ENCODE measurements around the gene SULT4A1.
"Not testable (repeated sequence)": the region's sequence is repeated elsewhere in the genome, so short reads cannot be mapped to it uniquely, and the experiment has no call there.

The SULT4A1 gene, protein sequence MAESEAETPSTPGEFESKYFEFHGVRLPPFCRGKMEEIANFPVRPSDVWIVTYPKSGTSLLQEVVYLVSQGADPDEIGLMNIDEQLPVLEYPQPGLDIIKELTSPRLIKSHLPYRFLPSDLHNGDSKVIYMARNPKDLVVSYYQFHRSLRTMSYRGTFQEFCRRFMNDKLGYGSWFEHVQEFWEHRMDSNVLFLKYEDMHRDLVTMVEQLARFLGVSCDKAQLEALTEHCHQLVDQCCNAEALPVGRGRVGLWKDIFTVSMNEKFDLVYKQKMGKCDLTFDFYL

DNA sequence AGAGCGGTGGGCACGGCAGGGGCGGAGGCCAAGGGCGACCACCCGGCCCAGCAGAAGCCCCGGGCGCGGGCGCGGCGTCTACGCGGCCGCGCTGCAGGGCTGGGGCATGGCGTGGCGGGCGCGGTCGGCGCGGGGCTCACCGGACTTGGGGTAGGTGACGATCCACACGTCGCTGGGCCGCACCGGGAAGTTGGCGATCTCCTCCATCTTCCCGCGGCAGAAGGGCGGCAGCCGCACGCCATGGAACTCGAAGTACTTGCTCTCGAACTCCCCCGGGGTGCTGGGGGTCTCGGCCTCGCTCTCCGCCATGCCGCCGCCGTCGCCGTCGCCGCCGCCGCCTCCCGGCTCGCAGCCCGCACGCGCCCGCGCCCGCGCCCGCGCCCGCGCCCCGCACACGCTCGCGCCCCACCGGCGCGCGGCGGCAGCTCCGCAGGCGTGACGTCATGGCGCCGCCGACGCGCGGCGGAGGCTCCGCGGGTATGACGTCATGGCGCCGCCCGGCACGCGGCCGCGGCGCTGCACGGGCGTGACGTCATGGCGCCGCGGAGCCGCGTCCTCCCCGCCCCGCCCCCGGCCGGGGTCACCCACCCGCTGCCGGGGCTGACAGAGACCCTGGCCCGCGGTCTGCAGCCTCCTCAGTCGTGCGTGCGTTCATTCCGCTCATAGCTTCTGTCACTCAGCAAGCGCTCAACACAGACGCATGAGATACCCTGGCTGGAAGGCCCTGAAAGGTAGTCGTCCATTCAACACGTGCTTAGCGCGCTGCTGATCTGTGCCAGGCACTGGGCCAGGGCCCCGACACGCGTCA is at the start of gene SULT4A1:
Gene SULT4A1 (minus strand): TSS at position 440 of the 808 bp plus-strand sequence. CDS start 131 bp downstream, at position 309.
- no peak for DNase-seq (ENCODE audit: low spot score)

DNA sequence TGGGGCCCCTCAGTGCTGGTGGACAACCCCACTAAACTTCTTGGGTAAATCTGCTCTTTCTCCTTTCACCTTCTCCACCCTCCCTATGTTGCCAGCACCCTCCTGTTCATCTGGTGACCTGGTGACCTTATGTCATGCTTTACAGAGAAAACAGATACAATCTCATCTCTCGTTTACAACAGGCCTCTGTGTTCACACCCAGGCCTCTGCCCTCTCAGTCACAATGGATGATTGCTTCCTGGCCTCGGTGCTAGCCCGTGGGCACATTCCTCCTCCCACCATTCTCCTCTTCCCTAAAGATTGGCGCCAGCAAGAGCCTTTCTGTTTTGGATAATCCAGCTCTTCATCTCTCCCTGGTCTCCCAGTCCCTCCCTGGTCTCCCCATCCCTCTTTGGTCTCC is 49.0 kb upstream of the SULT4A1 start:
- DNase-seq (ENCODE audit: low spot score): no peak

DNA sequence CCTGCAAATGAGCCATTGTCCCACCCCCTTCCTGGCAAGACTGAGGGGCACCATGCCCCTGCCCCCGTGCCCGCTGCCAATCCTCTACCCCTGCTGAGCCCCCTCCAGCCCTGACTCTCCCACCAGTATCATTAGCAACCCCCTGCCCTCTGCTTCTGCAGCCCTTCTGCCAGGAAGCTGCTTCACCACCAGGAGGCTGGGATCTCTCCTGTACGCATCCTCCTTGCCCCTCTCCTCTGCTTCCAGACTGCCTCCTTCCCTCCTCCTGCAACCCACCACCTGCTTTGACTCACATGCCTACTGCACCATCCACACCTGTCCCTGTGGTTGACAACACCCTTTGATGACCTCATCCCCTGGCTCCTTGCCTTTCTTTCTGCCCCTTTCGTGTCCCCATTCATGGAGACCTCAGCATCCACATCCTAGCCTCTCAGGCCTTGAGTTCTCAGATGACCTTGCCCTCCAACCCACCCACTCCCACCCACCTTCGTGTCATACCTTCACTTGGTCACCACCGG is 47.9 kb upstream of the SULT4A1 start:
- no peak for DNase-seq (ENCODE audit: low spot score)

DNA sequence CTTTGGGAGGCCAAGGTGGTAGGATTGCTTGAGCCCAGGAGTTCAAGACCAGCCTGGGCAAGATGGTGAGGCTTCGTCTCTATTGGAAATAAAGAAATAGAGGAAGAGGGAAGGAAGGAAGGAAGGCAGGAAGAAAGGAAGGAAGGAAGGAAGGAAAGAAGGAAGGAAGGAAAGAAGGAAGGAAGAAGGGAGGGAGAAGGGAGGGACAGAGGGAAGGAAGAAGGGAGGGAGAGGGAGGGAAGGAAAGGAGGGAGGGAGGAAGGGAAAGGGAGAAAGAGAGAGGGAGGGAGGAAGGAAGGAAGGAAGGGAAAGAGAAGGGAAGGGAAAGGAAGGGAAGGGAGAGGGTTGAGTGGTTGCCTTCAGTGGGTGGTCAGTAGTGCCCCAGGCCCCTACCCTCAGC is 47.4 kb upstream of the SULT4A1 start:
- DNase-seq (ENCODE audit: low spot score): no peak

DNA sequence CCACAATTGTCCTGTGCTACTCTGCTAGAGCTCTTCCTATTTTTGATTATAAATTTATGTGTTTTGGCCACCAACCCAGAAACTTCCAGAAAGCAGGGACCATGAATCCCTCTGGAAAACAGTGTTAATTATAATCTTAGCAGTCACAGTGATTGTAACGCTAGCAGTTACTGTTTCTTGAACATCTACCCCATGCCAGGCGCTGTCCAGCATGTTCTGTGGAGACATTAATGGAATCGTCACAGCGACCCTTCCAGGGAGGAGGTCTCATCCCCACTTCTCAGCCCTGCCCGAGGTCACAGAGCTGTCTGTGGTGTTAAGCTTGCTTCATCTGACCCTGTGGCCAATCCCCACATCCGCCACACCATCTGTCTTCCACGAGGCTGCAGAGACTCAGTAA is 43.4 kb upstream of the SULT4A1 start:
- DNase-seq (ENCODE audit: low spot score): no peak

DNA sequence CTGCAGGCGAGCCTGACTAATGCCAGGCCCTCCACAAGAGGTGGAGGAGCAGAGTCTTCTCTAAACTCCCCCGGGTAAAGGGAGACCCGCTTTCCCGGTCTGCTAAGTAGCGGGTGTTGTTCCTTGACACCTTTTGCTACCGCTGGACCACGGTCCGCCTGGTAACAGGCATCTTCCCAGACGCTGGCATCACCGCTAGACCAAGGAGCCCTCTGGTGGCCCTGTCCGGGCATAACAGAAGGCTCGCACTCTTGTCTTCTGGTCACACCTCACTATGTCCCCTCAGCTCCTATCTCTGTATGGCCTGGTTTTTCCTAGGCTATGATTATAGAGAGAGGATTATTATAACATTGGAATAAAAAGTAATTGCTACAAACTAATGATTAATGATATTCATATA is 42.1 kb upstream of the SULT4A1 start:
- DNase-seq (ENCODE audit: low spot score): not testable (repeated sequence)

DNA sequence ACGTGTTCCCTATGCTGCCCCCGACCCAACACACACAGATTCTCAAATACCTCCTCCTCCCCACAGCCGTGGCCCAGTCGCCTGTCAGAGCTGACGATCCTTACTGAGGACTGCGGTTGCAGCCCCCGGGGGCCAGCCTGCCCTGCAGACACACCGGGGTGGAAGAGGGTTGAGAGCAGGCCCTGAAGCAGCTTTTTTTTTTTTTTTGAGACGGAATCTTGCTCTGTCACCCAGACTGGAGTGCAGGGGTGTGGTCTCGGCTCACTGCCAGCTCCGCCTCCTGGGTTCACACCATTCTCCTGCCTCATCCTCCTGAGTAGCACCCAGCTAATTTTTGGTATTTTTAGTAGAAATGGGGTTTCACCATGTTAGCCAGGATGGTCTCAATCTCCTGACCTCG is 40.7 kb upstream of the SULT4A1 start:
- DNase-seq (ENCODE audit: low spot score): peak; percentile 69

DNA sequence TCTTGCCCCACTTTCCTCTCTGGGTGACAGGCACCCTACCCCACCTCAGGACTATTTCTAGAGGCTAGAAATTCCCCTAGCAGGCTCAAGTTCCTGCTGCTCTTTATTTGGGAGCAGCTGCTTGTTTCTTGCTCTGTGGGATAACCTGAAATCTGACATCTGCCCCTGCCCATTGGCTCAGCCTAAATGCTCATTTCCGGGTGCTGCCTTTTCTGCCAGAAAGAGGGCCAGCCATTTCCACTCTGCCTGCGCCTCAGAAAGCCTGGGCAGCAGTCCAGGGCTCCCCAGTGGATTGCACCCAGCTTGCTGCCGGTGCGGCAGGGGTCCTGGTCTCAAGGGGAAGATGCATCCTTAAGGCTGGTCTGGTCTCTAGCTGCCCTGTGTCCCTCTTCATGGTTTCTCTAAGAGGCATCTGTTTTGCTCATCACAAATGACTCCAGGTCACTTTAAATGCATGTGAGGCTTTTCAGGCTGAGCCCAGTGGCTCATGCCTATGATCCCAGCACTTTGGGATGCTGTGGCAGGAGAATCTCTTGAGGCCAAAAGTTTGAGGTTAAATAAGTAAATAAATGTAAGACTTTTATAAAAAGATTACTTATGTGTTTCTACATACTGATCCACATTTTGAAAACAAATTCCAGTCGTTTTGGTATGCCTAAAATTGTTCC is 39.8 kb upstream of the SULT4A1 start:
- DNase-seq (ENCODE audit: low spot score): no peak

DNA sequence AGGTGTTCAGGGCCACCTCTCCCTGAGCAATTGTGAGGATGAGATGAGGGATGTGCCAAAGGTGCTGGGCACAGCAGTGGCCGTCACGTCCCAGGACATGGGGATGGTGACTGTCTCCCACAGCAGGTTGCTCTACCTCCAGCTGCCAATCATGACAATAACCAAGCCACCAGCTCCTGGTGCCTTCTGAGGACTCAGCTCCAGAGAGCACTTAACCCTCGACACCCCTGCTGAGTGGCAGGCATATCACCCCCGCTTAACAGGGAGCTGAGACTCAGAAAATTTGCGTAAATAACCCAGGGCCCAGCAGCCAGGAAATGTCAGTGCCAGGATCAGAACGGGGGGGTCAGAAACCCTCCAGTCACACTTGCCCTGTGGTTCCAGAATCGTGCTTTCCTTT is 37.9 kb upstream of the SULT4A1 start:
- no peak for DNase-seq (ENCODE audit: low spot score)

DNA sequence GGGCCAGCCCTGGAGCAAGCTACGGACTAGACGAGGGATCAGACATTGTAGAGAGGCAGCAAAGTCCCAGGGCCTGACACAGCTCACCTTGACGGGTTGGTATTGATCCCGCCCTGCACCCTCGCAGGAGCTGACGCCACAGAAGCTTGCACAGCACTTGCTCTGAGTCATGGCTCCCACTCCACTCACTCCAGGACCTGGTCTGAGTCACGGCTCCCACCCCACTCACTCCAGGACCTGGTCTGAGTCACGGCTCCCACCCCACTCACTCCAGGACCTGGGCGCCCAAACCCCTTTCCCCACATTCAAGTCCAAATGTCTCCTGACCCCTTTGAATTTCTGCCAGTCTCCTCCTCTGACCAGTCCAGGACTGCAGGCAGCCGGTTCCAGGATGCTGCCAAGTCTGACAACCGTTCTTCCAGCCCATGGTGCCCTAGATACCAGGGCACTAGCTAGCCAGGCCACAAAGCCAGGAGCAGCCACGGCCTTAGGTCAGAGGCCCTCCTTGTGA is 35.5 kb upstream of the SULT4A1 start:
- DNase-seq (ENCODE audit: low spot score): no peak

DNA sequence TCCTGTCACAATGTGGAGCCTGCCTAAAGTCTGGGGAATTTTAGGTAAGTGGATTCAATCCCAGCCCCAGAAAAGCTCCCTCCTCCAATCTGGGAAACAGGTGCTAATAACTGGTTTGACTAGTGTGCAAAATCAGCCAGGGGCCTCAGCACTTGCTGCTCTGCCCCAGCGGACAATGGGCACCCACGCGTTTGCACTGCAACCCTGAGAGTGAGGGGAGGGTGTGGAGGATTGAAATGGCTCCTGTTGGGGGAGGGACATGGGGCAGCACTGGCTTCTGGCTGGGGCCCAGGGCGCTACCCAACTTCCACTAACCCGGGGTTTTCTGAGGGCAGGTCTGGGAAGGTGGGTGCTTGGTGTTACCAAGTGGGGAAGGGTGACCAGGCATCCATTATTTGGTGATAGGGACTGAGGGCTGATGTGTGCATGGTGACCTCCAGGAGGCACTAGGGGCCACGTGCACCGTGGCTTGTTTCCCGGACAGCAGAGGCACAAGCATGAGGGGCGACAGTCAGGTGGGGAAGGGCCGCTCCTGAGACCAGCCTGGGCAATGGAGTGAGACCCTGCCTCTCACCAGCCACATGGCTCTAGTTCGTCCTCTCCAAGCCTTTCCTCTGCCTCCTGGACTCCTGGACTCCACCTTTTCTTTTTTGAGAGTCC is 33.8 kb upstream of the SULT4A1 start:
- no peak for DNase-seq (ENCODE audit: low spot score)

DNA sequence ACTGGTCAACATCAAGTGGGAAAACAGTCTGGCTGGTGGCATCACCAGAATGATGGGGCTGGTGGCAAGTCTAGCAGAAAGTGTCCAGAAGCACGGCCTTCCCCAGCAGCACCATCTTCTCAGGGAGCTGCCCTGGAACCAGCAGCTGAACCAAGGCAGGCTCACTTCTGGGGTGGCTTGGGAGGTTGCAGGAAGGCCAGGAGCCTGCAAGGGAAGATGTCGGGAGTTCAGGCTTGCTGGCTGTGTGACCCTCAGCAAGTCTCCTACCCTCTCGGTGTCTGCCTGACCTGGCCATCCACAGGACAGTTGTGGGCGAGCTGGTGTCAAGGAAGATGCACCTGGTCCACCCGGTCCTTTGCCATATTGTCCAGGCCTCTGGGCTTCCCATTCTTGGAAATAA is 31.8 kb upstream of the SULT4A1 start:
- DNase-seq (ENCODE audit: low spot score): no peak

DNA sequence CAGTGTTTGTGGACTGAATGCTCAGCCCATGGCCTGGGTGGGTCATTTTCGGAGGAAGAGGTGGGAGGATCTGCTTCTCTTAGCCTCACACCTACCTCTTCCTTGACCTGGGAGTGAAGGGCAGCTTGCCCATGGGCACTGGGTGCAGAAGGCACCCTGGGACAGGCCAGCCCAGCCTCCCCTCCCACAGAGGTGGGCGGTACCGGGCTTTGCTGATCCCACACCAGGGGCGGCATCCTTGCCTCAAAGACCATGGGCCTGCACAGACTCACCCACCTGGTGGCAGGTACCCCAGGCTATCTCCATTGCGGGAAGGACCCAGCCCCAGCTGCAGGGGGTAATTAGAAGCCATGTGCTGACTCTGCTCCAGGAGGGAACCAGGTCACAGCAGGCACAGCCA is 31.0 kb upstream of the SULT4A1 start:
- no peak for DNase-seq (ENCODE audit: low spot score)

DNA sequence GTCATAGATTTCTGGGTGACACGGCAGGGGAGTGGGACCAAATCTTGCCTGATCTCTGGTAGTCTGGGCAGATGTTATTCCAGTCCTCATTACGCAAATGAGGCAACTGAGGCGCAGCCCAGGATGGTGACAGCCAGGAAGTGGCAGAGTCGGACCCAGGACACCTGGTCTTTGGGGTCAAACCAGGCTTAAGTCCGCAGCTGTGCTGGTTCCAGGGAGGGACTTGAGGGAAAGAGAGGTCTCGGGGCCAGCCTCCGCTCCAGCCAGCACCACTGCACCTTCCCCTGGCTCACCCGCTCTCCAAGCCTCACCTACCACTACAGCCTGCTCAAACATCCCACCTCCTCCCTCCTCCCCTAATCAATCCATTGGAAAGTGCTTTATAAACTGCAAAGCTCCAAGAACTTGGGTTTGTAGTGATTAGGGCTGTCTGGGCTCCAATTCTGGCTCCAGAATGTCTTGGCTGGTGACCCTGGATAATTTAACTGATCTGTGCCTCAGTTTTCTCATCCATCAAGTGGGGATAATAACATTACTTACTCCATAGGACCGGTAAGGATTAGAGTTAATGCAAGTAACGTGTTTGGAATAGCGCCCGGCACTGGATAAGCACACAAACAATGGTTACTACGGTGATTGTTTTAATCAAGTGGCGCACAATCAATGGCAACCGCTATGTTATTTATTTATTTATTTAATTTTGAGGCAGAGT is 30.0 kb upstream of the SULT4A1 start:
- DNase-seq (ENCODE audit: low spot score): no peak

DNA sequence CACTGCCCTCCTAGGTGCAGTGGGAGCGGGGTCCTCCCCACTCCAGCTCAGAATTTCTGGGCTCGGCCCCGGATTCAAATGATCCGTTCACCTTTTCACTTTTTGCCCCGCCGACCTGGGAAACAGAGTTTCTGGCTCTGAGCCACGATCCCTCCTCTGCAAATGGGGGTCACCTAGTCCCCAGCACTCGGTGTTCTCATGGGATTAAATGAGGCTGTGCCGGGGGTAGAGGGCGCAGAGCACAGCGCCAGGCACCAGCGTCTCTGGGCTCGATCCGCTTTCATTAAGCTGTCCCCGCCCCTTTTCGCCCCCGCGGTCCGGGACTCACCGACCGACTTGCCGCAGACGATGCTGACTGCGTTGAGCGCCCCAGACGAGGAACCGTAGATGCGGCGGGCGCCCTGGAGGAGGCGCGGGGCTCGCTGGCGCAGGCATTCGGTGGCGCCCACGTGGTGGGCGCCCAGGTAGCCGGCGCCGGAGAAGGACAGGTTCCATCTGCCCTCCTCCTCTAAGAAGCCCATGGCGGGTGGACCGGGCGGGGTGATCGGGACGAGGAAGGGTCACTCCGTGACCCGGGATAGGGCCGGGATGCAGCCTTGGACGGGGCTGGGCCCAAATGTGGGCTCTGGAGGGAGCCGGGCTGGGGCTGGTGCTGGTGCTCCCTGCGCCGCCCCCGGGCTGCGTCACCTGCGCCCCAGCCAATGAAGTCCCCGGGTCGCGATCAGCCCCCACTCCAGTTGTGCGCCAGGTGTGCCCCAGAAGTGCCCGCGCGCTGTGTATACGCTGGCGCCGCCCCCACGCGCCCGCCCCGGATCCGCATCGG is 29.3 kb upstream of the SULT4A1 start, which contains the start of gene PNPLA5:
Gene PNPLA5 (minus strand): TSS at position 654 of the 823 bp plus-strand sequence. CDS start 133 bp downstream, at position 521.
- DNase-seq (ENCODE audit: low spot score): no peak

DNA sequence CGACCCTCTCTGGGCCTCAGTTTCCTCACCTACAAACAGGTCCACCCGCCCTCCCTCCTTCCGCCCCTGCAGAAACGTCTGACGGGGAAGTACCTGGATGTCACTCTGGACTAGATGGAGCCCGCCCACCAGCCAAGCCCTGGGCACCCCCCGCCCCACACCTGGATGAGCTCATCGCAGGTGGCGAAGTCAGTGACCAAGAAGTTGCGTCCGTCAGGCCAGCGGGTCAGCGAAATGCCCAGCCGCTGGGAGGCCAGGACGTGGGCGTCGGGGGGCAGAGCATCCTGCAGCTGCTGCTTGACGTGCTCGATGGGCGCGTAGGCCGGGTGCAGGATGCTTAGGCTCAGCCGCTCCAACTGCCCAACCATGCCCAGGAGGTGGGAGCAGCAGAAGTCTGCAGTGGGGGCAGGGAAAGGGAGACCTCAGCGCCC is 28.6 kb upstream of the SULT4A1 start:
- no peak for DNase-seq (ENCODE audit: low spot score)

DNA sequence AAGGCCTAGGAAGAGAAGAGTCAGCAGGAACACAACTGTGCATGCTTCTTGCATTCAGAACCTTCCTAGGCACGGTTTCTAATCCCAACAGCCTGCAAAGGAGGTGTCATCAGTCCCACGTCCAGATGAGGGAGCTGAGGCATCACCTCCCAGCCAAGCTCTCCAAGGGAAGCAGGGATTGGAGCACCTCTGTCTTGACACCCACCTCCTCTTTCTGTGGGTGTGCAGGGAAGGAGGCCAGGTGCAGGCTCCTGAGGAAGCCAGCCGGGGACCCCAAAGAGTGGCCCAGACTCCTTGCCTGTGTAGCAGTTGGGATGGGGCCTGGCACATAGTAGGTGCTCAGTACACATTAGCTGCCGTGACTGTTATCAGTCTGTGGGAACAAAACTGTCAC is 27.5 kb upstream of the SULT4A1 start:
- no peak for DNase-seq (ENCODE audit: low spot score)

DNA sequence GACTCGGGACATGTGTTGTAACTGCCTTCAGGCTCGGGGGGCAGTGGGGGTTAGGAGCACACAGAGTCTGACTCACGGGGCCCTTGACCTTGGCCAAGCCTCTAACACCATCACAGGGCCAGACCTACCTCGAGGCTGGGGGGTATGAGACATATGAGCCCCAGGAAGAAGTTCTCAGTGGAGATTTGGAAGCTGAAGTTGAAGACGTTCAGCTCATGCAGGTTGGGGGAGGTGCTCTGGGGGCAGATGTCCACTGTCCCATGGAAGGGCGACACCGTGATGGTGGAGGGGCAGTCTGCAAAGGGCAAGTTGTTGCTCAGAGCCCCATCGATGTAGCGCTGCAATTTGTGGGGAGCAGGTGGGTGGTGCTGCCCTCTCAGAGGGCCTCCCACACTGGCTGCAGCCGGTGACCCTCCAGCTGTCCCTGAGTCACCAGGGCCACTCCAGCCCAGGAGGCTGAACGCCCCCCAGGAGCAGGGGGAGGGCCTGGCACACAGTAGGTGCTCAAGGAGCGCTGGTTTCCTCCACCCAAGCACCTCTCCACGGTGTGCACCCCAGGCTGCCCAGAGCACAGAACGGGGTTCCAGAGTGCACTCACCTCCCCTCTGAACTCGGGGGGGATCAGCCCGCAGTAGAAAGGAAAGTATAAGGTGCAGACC is 27.0 kb upstream of the SULT4A1 start:
- DNase-seq (ENCODE audit: low spot score): no peak

DNA sequence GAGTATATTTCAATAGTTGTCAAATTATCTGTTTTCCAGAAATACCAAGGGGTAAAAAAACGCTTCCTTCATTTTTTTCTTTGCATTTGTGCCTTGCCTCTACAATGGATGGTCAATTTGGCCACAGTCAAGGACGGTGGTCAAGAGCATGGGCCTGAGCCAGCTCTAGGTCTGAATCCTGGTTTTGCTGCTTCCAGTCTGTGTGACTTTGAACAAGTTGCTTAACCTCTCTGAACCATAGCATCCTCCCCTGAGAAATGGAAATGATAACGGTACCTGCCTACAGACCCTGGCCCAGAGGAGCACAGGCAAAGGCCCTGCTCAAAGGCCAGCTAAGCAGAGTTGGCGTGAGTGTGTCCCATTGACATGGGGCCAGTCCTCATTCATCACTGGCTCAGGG is 26.4 kb upstream of the SULT4A1 start:
- no peak for DNase-seq (ENCODE audit: low spot score)

DNA sequence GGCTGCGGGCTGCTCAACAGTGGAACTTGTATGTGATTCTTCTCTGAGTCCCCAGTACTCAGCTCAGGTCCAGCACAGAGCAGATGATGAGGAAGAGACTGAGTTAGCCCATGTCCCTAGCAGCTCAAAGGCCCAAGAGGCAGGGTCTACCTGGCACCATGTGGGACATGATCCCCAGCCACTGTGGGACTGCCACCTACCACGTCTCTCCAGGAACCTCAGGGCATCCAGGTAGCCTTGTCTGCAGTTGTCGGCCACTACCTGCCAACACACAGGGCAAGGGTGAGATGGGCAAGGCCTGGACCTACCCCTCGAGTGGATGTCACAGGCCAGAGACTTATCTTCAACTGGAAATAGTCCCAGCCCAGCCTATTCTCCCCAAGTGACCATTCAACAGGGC is 25.1 kb upstream of the SULT4A1 start:
- no peak for DNase-seq (ENCODE audit: low spot score)

All from hematopoietic multipotent progenitor cell treated with erythropoietin and hydrocortisone succinate and interleukin-3 and kit ligand, for 15 days (in vitro differentiated cells).